ENCODE data around the gene SLC1A5.
"Not testable (repeated sequence)": the region's sequence is repeated elsewhere in the genome, so short reads cannot be mapped to it uniquely, and the experiment has no call there.

SLC1A5 gene

DNA sequence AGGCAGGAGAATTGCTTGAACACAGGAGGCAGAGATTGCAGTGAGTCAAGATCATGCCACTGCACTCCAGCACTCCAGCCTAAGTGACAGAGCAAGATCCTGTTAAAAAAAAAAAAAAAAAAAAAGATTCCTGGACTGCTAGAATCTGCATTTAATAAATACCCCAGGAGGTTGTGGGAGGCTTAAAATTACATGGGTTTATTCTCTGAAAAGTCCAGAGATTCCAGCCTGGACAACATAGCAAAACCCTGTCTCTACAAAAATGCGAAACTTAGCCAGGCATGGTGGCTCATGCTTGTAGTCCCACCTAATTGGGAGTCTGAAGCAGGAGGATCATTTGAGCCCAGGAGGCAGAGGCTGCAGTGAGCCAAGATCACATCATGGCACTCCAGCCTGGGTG, 9.5 kb upstream of the SLC1A5 start:
- no peak for DNase-seq

DNA sequence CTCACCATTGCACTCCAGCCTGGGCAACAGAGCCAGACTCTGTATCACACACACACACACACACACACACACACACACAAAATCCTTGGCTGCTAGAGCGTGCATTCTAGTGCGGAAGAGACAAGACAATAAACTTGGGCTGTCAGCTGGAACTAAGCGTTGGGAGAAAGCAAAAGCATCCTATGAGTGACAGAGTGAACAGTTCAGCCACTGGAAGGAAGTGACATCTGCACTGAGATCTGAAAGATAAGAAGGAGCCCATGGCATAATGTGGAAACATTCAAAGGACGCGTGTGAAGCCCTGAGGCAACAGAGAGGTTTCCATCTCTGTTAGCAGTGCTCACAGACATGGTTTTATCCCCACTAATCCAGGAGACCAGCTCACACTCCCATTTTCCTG, 3.5 kb upstream of the SLC1A5 start:
- no peak for DNase-seq

DNA sequence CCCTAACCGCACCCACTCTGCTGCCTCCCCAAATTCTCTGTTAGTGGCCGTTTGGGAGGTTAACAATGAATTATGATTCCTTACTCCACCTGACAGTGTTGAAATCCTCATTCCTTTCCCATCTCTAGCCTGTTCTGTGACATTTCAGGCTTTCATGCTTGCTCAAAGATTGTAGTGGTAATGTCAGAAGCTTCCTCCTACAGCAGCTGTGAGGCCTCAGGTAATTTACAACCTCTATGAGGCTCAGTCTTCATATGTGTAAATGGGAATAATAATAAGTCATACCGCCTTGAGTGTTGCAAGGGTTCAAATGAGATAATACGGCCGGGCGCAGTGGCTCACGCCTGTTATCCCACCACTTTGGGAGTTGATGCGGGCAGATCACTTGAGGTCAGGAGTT, 977 bp upstream of the SLC1A5 start:
- DNase-seq = no peak

DNA sequence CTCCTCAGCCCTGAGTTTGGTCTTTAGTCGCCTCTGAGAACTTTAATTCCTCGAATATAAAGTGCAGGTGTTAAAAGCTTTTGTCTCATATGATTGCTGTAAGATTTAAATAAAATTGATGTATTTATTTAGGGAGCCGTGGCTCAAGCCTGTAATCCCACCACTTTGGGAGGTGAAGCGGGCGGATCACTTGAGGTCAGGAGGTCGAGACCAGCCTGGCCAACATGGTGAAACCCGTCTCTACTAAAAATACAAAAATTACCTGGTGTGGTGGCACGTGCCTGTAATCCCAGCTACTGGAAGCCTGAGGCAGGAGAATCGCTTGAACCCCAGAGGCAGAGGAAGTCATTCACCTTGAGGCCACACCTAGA, 559 bp upstream of the SLC1A5 start:
- no peak for DNase-seq

DNA sequence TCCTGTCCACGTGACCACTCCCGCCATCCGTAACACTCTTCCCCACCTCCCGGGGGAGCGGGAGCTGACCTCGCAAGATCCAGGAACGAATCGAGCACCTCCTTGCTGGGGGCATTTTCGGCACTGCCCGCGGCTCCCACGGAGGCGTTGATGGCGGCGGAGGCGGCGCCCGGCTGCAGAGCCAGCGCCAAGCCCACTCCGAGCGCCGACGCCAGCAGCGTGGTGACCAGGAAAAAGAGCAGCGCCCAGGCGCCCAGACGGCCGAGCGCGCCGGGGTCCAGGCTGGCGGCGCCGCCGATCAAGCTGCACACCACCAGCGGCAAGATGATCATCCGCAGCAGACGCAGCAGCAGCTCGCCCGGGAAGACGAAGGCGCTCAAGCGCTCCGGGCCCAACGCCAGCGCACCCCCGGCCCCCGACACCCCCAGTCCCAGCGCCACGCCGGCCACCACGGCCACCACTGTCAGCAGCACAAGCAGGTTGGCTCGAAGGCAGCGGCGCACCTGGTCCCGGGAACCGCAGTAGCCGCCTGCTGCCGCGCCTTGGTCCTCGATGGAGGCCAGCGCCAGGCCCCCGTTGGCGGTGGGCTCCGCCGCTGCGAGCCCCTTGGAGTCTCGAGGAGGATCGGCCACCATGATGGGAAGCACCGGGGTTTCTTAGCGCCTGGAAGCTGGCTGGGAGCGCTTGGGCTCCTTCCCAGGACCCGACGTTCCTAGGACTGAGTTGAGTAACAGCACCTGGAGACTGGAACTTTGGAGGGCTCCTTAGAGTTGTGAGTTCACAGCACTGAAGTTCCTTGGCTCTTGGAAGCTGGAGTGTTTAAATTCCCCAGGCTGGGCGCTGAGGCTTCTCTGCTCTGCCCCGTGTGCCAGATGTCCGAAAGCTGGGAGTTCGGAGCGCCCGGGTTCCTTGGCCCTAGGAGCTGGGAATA, 798 bp downstream of the SLC1A5 start:
- peak in 1 of 4 experiments; percentile 22 for DNase-seq

DNA sequence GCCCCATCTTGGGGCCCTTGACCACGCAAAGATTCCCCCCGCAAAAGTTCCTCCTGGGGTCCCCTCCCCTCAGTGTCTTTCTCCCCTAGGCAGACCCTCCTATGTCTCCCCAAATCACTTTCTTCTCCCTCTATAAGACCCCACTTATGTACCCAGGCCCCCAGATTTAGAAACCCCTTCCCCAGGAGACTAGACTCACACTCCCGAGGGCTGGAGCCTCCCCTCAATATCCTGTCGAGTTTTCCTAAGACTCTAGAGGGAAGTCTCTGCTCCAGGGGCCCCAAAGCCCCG, 1.4 kb downstream of the SLC1A5 start:
- no peak for DNase-seq

DNA sequence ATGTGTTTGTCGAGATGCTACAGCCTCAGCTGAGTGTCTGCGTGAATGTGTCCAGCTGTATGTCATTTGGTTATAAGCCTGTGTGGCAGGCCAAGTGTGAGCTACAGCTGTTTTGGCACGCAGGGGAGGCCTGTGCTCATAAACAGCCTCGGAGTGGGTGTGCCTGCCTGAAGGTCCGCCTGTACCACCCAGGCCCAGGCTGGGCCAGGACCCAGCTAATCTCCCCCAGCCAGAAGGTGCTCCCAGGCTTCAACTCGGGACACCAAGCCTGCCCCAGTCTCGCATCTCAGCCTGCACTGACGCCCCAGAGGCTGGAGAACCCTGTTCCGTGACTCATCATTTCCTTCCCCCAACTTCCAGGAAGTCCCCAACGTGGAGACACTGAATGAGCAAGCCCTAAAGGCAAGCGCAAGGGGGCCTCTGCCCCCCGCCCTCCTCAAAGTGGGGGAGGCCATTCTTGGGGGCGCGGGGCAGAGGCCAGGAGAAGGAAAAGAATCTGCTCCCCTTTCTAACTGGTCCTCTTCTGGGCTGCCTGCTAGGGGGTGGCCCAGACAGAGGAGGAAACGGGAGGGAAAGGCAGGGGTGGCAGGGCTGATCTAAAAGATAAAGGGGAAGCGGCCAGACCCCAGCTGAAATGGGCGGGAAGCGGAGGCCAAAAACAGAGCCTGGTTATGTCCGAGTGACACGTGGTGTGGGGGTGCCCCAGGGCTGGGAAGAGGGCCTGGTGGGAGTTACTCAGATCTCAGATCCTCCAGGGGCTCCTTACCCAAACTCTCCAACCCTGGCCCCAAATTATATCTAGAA, 2.0 kb downstream of the SLC1A5 start:
- DNase-seq = peak; percentile 38 to 68 (median 48)

DNA sequence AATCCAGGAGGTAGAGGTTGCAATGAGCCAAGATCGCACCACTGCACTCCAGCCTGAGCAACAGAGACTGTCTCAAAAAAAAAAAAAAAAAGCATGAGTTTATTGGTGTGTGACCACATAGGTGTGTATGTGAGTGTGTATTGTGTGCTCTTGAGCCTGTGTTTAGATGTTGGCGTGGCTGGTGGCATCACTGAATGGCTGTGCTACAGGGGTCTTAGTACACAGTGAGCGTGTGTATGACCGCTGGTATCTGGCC, 2.5 kb downstream of the SLC1A5 start:
- no peak for DNase-seq

DNA sequence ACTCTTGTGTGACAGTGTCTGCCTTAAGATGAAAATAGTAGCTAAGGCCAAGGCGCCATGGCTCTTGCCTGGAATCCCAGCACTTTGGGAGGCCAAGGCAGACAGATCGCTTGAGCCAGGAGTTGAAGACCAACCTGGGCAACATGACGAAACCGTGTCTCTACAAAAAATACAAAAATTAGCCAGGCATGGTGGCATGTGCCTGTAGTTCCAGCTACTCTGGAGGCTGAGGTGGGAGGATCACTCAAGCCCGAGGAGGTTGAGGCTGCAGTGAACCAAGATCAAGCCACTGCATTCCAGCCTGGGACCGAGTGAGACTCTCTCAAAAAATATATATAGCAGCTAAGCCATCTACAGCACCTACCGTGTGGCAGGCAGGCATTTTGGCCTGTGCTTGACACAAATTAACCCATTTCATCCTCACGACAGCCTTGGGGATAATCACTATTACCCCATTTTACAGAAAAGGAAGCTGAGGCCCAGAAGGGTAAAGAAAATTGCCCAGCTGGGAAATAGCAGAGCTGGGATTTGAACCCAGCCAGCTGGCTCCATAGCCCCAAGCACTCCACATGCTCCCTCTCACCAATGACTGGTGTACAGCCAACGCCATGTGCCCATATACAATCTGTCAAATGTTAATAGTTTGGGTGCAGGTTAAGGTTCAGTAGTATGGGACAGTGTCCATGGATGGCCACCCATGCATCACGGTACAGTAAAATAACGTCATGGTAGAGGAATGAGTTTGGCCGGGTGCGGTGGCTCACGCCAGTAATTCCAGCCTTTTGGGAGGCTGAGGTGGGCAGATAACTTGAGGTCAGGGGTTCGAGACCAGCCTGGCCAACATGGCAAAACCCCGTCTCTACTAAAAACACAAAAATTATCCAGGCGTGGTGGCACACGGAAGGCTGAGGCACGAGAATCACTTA, 3.1 kb downstream of the SLC1A5 start:
- DNase-seq = no peak

DNA sequence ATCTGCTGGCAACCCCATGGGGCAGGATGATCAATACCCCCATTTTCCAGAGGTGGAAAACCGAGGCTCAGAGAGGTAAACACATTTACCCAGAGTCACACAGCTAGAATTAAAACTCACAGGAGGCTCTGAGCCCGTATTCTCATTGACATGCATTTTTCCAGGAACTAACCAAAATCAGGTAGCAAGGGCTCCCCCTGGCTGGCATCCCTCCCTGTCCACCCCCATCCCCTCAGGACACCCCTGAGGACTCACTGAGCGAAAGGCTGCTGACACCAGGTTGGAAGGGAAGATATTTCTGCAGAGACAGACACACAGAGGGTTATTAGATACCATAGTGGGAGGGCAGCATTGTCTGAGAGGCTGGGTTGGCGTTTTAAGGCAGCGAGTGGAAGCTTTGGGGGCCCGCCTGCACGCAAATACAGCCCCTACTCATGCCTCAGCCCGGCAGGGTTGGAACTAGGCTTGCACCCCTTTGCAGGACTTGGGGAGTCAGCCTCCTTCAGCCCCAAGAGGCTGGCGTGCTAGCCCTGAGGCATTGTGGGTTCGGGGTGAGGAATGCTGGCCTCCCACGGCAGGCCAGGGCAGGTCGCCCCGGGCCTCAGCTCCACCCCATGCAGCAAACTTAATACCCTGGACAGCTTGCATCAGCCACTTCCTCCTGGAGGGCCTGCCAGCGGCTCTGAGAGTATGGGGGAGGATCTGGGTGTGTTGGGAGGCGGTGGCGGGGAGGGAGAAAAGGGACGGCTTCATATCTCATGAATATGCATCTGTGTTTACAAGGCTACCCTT, 3.9 kb downstream of the SLC1A5 start:
- peak in 2 of 4 experiments; percentile 31 to 45 for DNase-seq

DNA sequence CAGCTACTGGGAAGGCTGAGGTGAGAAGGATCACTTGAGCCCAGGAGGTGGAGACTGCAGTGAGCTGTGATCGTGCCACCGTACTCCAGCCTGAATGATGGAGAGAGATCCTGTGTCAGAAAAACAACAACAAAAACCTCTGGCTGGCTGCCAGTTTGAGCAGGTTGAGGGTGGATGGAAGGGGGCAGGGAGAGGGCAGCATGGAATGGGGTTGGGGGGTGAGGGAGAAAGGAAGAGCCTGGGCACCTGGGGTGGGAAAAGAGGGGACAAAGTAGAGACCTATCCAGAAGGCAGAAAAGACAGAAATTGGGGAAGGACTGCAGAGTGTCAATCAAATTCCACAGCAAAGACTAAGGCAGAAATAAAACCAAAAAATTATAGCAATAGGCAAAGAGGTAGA, 4.7 kb downstream of the SLC1A5 start:
- no peak for DNase-seq

DNA sequence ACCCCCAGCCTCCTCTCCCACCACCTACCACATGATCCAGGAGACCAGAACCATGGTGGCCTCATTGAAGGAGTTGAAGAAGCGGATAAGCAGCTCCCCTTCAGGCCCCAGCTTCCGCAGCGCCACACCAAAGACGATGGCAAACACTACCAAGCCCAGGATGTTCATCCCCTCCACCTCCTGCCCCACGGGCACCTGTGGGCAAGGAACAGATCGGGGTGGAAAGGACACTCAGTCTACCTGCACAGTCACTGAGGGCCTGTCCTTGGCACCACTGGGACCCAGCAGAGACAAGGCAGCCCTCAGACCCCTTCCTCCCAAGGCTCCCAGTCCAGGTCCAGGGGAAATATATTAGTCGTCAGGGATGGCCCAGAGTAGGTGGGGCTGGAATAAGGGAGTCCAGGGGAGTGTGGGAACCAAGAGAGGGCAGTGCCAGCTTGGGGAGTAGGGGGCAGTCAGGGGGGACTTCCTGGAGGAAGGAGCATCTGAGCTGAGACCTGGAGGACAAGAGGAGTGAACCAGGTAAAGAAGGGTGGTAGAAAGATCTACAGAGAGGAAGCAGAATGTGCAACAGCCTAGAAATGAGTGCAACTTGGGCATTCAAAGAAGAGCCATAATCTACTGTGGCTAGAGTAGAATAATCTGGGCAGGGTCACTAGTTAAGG, 5.9 kb downstream of the SLC1A5 start:
- no peak for DNase-seq

DNA sequence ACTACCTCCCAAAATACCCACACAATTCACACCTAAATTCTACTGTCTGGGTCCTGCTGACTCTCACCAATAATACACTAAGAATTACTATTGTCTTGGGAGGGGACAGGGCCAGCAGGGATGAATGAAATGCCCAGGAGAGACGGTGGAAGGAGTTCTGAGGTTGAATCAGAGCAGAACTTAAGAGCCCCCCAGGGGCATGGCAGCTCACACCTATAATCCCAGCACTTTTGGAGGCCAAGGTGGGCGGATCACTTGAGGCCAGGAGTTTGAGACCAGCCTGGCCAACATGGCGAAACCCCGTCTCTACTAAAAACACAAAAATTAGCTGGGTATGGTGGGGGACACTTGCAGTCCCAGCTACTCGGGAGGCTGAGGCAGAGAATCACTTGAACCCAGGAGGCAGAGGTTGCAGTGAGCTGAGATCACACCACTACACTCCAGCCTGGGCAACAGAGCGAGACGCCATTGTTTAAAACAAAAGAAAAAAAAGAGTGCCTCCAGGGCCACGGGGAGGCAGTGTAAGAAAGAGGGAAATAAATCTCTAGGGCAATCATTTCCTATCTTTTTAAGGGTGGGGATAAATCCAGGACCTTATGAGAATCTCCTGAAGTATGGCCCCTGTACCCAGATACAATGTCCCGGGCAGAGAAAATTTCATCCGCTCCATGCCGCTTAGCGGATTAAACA, 10.3 kb downstream of the SLC1A5 start:
- not testable (repeated sequence) for DNase-seq

DNA sequence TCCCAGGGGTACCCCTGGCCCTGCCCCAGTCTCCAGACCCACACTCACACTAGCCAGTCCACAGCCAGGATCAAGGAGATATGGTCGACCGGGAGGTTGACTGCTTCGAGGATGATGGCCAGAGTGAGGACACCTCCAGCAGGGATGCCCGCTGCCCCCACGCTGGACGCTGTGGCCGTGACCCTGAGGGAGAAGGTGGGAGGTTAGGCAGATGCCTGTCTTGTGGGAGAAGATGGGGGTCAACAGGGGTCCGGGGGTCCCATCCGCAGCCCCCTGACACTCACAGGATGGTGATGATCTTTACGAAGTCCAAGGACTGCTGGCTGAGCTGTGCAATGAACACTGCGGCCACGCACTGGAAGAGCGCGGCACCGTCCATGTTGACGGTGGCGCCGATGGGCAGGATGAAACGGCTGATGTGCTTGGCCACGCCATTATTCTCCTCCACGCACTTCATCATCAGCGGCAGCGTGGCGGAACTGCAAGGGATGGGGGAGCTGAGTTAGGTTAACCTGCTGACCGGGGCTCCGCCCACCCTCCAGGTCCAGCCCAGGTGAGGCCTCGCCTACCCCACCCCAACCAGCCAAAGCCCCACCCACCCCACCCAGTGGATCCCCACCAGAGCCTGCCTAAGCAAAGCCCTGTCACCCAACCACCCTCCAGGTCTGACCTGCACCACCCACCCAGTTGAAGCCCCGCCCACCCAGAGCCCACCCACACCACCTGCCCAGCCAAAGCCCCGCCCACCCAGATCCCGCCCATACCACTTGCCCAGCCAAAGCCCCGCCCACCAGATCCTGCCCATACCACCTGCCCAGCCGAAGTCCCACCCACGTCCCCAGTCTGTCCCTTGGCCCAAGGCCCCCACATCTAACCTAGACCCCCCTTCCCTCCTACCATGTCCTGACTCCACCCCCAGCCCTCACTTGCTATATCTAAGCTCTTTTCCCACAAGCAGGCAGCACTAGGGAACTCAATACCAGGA, 11.2 kb downstream of the SLC1A5 start:
- DNase-seq = no peak

DNA sequence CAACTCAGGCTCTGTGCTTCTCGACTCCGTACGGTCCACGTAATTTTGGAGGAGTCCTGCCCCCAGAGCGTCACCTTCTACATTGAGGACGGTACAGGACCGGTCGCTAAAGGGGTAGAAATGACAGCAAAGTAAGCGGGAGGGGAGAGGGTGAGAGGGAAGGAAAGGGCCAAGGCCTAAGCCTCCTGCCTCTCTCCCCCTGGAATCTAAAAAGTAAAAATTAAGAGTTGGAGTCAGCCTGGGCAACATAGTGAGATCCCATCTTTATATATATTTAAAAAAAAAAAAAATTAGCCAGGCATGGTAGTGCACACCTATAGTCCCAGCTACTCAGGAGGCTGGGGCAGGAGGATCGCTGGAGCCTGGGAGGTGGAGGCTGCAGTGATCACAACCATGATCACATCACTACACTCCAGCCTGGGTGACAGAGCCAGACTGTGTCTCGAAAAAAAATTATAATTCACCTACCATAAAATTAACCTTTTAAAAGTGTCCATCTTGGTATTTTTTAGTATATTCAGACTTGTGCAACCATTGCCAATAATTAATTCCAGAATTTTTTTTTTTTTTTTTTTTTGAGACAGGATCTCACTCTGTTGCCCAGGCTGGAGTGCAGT, 12.6 kb downstream of the SLC1A5 start:
- DNase-seq = no peak

DNA sequence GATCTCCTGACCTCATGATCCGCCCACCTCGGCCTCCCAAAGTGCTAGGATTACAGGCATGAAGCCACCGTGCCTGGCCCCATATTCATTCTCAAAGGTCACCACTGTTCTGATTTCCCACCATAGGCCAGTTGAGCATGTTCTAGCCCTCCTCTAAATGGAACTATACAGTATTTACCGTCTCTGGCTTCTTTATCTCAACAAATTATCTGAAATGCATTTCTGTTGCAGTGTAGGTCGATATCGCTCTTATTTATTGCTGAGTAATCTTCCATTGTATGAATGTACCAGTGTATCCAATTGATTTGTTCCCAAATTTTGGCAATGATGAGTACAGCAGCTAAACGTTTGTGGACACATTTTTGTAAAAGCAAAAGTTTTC, 15.4 kb downstream of the SLC1A5 start:
- no peak for DNase-seq

DNA sequence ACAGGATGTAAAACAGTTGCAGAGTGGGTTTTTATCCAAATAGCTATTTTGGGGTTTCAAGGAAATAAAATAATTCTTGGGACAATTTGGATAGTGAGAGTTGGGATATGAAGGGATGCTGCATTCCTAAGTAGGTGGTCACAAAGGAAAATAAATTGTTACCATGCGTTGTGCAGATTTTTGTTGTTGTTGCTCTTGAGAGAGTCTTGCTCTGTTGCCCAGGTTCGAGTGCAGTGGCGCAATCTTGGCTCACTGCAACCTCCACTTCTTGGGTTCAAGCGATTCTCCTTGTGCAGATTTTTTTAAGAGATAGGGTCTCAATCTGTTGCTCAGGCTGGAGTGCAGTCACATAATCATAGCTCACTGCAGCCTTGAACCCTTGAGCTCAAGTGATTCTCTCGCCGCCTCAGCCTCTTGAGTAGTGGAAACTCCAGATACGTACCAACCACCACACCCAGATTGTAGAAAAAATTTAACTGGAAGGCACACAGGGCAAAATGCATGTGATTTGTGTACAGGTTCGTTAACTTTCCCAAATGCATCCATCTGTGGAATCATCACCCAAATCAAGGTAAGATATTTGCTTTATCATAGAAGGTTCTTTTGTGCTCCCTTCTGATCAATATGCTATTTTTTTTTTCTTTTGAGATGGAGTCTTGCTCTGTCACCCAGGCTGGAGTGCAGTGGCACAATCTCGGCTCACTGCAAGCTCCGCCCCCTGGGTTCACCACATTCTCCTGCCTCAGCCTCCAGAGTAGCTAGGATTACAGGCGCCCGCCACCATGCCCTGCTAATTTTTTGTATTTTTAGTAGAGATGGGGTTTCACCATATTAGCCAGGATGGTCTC, 16.0 kb downstream of the SLC1A5 start:
- DNase-seq = no peak

DNA sequence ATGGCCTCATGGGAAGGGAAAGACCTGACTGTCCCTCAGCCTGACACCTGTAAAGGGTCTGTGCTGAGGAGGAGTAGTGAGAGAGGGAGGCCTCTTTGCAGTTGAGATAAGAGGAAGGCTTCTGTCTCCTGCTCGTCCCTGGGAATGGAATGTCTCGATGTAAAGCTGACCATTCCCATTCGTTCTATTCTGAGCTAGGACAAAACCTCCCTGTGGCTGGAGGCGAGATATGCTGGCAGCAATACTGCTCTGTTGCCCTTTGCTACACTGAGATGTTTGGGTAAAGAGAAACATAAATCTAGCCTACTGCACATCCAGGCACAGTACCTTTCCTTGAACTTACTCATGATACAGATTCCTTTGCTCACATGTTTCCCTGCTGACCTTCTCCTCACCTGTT, 19.6 kb downstream of the SLC1A5 start:
- DNase-seq = not testable (repeated sequence)
